HG03571 (cell line): Measurements from ENCODE around the gene NCOA6.
A peak's percentile ranks its signal among the peaks of the same experiment; 100 is the strongest.

Experiments used
- ATAC-seq: cut with Tn5 transposase; IDR thresholded peaks from one replicate; pipeline ENCODE4 v1.9.1; 2021; ENCODE audit not compliant: unreplicated experiment

The NCOA6 gene

DNA sequence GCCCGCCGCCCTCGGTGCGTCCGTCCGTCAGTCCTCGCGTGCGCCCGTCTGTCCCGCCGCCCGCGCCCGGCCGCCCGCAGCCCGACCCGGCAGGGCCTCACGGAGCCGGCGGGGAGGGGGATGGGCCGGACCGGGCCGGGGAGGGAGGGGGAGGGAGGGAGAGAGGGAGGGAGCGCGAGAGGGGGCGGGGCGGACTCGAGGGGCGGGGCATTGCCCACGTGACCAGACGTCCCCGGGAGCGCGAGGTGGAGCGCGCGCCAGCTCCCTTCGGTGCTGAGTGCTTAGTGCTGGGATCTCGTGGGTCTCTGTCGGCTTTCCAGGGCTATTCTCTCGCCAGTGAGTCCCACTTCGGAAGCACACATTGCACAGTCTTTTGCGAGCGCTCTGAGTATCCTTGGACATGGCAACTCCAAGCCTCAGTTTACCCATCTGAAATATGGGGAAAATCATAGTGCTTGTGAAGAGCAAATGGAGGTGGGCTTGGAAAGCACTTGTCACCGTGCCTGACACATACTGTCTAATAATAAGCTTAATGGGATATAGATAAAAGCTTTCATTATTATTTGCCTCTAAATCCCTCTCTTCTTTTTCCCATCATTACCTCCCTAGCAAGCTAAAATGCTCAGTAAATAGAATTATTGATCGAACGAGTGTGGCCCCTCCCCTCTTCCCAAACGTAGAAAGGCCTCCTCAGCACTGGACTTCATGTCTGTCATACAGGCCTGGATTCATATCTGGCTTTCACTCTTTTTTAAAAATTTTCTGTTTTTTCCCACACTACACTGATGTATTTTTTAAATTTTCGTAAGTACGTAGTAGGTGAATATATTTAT is at the start of gene NCOA6:
NCOA6 (minus strand) TSS at position 122 of the 833 bp plus-strand sequence. CDS start 43,296 bp downstream, outside the sequence.
- ATAC-seq: peak; percentile 52

DNA sequence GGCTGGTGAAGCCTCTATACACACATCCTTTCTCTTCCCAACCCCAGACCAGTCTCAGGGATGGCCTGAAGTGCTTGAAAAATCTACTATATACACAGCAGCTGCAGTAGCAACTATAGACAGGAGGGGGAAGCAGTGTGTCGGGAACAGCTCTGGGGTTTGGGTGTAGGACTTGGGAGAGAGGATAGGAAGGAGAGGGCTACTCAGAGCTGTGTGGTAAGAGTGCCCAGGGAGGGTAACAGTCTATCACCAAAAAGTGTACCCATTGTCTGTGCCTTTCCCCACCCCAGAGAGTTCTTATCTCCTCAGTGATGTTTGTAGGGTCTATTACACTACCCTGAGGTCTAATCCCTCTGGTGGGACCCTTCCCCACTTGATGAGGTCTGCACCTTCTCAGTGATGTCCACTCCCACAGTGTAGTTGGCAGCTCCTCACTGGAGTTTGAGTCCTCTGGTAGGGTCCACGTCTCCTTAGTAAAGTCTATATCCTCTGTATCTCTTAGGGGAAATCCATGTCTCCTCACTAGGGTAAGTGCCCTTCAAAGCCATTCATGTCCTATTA is 48.7 kb upstream of the NCOA6 start:
- ATAC-seq: no peak

GRCh38 chr20:34873583-34874093 is 48.2 kb upstream of the NCOA6 start:
- ATAC-seq: no peak

DNA sequence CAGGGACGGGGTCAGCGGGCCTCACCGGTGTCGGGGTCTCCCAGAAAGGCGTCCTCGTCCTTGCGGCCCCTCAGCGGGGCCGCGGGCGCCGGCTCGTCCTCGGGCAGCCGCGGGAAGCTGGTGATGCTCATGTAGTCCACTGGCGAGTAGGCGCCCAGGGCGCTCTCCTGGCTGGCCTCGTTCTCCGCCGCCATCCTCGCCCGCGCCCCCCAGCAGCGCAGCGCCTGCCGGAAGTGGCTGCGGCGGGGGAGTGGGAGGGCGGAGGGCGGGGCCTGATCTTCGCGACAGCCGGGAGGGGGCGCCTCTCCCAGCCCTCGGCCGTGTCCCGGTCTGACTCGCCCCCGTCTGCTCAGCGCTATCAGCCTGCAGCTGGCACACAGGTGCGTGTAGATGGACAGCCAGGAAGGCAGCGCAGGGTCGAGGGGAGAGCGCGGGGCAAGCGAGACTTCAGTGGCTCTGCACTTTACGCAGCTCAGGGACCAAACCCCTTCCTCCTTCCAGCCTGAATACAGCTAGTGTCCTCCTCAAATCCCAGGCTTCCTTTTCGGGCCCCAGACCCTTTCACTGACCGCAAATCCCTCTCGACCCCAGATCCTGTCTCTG is 47.3 kb upstream of the NCOA6 start, which contains the start of gene GGT7:
GGT7 (minus strand) TSS at position 235 of the 603 bp plus-strand sequence; CDS start at position 194, 41 bp downstream.
- no peak for ATAC-seq

- ATAC-seq: no peak
Observed at GRCh38 chr20:34871966-34872621, 46.6 kb upstream of the NCOA6 start.

- no peak for ATAC-seq
Observed at GRCh38 chr20:34871320-34871926, 46.0 kb upstream of the NCOA6 start.

GRCh38 chr20:34864216-34864615 is 38.8 kb upstream of the NCOA6 start:
- no peak for ATAC-seq

DNA sequence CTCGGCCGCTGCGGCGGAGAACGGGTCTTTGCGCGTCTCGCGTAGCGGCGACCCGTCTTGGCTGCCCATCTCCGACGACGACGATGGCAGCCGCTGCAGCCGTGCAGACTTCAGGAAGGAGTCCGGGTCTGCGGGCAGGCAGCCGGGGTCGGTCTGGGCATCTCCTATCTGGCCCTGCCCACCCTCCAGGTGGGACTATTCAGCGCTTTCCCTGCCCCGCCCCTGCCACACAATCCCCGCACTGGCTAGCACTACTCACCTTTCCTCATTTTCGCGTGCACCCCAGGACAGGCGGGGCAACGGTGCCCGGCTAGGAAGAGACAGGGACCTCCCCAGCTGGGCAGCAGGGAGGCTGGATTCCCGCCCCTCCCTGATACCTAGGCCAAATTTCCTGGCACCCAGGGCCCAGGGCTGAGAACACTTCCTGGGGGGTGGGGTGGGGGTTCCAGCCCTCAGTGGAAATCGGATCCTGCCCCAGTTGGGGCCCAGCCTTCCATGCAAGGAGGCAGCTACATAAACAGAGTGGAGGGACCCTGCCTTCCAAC is 38.0 kb upstream of the NCOA6 start:
- ATAC-seq: no peak

GRCh38 chr20:34862724-34863123 is 37.3 kb upstream of the NCOA6 start:
- ATAC-seq: no peak

GRCh38 chr20:34861386-34862084 is 36.1 kb upstream of the NCOA6 start:
- ATAC-seq: no peak

DNA sequence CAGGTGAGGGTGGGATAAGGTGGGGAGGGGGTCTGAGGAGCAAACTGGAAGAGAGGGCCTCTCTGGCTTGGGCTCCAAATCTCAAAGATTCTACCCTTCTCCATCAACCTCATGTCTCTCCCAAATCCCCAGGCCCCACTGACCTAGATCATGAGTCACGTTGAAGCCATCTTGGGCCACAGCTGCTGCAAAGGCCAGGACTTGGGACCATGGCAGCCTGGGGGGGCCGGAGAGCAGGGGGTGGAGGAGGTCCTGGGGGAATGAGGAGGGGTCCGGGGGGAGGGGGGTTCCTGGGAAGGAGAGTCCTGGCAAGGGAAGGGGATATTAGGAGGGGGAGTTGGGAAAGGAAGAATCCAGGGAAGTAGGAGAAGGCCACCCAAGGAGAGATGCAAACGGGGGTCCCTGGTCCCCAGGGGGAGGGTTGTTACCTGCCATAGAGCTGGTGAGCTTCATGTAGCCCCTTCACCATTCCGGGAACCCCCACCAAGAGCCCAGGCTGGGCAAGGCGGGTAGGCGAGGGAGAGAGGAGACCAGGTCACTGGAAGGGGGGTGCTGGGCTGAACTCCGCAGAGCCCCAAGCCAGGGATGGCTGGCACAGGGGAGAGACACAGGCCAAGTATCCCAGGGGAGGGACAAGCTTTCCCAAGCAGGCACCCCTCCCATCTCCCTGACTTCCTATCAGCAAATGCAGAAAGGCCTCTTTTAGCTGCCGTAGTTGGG is 34.5 kb upstream of the NCOA6 start:
- ATAC-seq: no peak

- ATAC-seq: no peak
Observed at GRCh38 chr20:34859367-34859766, 33.9 kb upstream of the NCOA6 start.

DNA sequence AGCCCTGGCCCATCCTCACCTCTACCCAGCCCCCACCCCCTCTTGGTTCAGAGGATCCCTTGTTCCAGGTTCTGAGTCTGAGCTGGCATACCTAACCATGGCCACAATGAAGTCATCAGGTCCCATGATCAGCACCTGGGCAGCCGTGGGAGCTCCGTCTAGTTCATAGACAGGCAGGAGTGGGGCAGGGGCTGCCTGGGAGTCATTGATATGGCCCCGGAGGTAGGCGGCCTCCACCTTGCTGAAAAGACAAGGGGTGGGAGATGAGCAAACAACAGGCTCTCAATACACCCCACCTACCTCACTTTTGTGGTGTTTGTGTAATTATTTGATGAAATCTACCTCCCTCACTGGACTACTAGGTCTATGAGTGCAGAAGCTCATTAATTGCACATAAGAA is 26.8 kb upstream of the NCOA6 start:
- no peak for ATAC-seq

DNA sequence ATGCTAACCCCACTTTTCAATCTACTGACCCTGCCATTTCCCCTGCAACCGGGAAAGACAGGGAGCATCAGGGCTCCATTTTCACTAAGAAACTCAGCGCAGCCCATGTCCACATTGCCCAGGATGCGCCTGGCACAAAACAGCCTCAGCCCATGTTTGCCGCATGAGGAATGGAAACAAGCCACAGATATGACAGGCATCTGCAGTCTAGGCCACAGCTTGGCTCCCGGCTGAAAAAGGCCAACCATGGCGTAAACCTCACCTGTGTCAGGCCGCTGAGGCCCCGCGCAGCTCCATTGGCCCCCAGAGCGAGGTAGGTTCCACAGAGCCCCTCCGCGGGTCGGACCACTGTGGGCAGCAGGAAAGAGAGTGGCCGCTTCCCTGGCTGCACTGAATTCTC is 25.5 kb upstream of the NCOA6 start:
- no peak for ATAC-seq

GRCh38 chr20:34849778-34850177 is 24.3 kb upstream of the NCOA6 start:
- no peak for ATAC-seq

DNA sequence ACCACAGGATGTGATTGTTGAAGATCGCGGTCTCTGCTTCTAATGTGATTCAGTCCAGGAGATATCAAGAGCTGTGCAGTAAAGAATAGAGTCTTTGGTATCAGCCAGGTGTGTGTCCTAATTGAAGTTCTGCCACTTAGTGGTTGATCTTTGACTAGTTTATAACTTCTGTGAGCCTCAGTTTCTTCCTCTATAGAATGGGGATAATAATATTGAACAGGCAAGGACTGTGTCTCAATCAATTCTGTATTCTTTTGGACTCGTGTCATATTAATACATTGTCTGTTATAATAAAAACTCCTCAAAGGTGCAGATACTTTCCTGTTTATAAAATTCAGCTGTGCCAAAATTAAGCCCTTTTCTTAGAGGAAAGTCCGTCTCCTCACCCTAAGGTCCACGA is 23.1 kb upstream of the NCOA6 start:
- no peak for ATAC-seq

DNA sequence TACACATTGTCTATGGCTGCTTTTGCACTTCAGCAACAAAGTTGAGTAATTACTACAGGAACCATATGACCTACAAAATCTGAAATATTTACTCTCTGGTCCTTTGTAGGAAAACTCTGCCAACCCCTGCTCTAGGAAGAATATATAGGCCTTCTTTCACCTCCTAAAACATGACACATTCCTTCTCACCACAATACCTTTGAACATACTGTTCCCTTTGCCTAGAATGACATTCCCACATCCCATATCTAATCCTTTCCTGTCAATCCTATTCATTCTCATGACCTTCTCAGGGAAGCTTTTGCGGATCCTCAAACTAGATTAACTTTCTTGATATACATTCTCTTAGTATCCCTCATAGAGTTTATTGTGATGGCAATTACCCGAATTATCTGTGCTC is 18.0 kb upstream of the NCOA6 start:
- ATAC-seq: no peak

GRCh38 chr20:34842143-34842542 is 16.7 kb upstream of the NCOA6 start:
- ATAC-seq: no peak

DNA sequence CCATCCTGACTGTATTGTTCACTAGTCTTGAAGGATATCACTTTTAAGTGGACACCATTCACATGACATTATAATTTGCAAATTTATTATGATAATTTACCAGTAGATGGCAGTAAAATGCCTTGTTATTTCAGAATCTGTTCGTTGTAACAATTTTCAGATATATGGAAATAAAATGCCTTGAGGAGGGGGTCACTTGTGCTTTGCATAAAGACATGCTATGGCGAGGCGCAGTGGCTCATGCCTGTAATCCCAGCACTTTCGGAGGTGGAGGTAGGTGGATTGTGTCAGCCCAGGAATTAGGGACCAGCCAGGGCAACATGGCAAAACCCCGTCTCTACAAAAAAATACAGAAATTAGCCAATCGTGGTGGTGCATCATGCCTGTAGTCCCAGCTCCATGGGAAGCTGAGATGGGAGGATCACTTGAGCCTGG is 9.0 kb upstream of the NCOA6 start:
- no peak for ATAC-seq
